IPS DF 4.7 (cell line): ENCODE results near the gene DPPA3.
"Not testable (repeated sequence)": the region's sequence is repeated elsewhere in the genome, so short reads cannot be mapped to it uniquely, and the experiment has no call there.

Experiments
- DNase-seq: peaks from one replicate; pipeline ENCODE4 v3.0.0-alpha.2; 2013; ENCODE audit warnings: low spot score; ENCODE audit errors: extremely low read depth

DPPA3 gene

DNA sequence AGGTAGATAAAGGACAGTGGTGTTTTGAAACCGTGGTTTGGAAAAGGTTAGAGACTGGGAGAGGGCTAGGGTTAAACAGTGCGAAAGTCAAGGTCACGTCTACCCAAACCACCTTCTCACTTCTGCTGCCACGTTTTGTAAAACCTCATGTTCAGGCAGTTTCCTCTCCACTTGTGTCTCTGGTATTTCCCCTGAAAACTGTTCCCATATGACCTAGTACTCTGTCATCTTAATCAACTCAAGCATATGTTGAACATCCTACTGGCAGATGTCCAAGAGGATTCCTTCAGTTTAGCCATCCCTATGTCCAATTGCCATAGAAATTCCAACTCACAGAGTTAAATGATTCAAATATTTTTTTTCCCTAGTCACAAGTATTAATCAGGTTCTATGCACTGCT, 18.5 kb downstream of the DPPA3 start:
- no peak for DNase-seq

DNA sequence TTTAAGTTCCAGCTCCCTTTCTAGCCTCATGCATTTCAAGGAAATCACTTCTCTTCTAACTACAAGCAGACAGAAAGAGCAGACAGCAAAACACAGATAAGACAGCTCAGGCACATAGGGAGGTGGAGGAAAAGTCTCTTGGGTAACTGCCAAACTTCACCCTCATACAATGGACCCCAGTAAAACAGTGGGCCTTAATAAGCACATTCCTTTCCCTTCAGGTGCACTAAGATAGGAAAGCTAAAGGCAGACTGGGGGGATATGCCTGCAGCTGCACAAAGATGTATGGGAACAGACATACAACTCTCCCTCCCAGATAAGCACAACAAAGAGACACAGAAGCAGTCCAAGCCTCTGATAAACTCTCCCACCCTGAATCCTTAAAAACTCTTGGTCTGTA, 19.8 kb downstream of the DPPA3 start:
- not testable (repeated sequence) for DNase-seq

DNA sequence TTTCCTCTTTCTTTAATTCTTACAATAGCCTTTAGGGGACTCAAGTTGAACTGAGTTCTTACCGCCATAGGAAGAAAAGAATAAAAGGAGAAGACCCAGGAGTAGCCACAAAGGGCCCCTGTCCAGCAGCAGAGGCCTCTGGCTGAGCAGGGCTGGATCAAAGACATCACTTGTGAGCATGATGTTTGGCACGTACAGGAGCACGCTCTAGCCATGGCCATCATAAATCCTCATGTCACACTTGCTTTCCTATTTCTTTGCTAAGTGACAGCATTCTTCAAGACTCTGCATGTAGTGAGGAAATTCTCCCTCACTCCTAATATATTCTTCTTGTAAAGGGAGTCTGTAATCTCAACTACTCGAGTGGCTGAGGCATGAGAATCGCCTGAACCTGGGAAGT, 20.3 kb downstream of the DPPA3 start:
- DNase-seq, result no peak

DNA sequence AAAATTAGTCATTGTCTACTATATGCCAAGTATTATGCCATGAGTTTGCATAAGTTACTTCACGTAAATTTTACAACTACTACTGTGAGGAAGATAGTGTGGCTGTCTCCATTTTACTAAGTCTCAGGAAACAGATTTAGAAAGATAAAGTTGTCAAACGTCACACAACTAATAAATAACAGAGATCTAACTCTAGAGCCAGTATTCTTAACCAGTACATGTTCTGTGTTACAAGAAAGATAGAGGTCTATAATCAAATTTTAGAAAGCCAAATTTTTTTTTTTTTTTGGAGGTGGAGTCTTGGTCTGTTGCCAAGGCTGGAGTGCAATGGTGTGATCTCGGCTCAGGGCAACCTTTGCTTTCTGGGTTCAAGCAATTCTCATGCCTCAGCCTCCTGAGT, 21.8 kb downstream of the DPPA3 start:
- DNase-seq, result no peak

DNA sequence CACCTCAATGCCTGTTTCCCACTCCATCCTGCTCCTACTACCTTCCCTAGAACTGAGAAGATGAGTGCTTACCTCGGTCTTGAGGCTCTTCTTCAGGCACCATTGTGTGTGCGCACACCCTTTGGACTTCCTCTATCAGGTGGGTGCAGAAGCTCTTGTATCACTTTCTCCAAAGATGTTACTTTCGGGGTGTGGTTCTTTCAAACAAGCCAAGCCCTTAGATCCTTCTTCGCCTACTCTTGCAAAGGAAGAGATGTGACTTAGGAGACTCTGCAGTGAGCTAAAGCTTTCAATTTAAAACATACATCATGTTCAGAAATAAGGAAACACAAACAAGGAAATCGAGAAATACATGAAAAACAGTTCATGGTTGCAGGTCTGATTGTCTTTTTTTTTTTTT, 36.0 kb downstream of the DPPA3 start, which contains the start of gene CLEC4C:
CLEC4C (minus strand) TSS at position 130 of the 400 bp plus-strand sequence; CDS start at position 103, 27 bp downstream.
- no peak for DNase-seq

DNA sequence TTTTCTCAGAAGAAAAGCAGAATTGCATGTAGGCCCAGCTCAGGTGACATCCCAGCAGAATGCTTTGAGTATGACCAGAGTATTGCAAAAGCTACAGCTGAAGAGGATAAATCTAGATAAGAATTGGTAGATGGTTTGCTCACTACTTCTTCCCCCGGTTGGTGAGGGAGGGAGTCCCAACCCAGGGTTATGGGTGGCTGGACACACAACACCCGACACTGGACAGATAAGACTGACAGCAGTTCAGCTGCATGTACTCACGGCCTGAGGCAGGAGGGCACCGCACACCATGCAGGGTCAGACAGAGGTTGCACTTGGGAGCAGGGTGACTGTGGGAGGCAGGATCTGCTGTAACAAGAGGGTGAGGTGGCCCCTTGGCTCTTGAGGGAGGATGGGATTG, 37.6 kb downstream of the DPPA3 start:
- DNase-seq, result no peak

DNA sequence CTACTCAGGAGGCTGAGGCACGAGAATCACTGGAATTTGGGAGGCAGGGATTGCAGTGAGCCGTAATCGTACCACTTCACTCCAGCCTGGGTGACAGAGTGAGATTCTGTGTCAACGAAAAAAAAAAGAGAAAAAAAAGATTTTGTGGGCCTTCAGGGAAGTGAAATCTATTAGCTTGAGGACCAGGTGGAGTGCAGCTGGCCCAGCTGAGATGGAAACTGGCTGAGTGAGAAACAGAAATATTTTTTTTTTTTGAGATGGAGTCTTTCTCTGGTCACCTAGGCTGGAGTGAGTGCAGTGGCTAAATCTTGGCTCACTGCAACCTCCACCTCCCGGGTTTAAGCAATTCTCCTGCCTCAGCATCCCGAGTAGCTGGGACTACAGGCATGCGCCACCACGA, 38.2 kb downstream of the DPPA3 start:
- DNase-seq, result no peak

DNA sequence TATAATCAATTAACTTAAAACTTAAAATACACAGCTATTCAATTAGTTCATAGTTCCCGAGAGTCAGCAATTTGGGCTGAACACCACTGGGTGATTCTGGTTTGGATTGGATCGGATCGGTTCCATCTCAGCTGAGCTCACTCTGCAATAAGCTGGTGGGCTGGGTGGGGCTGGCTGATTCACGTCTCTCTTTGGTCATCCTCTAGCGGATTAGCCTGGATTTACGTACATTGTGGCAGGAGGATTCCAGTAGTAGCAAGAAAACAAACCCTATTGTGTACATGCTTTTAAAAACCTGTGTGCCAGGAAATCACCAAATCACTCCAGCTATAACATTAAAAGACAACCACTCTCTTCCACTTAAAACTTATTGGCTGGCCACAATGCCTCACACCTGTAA, 39.1 kb downstream of the DPPA3 start:
- no peak for DNase-seq

DNA sequence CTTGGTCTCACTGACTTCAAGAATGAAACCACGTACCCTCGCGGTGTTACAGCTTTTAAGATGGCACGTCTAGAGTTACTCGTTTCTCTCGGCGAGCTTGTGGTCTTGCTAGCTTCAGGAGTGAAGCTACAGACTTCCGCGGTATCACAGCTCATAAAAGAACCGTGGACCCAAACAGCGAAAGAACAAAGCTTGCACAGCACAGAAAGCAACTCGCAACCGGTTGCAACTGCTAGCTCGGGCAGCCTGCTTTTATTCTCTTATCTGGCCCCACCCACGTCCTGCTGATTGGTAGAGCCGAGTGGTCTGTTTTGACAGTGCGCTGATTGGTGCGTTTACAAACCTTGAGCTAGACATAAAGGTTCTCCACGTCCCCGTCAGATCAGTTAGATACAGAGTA, 40.2 kb downstream of the DPPA3 start:
- no peak for DNase-seq

DNA sequence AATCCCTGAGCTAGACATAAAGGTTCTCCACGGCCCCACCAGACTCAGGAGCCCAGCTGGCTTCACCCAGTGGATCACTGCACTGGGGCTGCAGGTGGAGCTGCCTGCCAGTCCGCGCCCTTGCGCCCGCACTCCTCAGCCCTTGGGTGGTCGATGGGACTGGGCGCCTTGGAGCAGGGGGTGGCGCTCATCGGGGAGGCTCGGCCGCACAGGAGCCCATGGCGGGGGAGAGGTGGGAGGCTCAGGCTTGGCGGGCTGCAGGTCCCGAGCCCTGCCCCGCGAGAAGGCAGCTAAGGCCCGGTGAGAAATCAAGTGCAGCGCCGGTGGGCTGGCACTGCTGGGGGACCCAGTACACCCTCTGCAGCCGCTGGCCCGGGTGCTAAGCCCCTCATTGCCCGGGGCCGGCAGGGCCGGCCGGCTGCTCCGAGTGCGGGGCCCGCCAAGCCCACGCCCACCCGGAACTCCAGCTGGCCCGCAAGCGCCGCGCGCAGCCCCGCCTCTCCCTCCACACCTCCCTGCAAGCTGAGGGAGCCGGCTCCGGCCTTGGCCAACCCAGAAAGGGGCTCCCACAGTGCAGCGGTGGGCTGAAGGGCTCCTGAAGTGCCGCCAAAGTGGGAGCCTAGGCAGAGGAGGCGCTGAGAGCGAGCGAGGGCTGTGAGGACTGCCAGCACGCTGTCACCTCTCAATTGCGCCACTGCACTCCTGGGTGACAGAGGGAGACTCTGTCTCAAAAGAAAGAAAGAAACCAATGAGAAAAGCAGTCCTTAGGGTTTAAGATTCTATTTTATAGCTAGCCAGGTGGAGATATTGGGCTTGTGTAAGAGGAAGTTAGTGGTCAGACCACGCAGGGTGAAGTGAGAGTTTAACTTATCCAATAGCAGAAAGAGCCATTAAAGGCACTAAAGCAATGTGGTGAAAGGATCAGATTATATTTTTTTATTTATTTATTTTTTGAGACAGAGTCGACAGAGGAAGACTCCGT, 41.0 kb downstream of the DPPA3 start:
- not testable (repeated sequence) for DNase-seq

DNA sequence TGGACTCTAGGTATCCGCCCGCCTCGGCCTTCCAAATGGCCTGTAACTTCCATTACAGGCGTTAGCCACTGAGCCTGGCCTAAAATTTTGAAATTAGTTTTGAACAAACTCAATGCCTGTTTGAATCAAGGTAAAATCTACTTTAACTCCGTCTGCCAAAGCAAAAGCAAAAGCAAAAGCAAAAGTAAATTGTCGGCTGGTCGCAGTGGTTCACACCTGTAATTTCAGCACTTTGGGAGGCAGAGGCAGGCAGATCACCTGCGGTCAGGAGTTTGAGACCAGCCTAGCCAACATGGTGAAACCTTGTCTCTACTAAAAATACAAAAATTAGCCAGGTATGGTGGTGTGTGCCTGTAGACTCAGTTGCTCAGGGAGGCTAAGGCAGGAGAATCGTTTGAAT, 44.4 kb downstream of the DPPA3 start:
- DNase-seq, result not testable (repeated sequence)

DNA sequence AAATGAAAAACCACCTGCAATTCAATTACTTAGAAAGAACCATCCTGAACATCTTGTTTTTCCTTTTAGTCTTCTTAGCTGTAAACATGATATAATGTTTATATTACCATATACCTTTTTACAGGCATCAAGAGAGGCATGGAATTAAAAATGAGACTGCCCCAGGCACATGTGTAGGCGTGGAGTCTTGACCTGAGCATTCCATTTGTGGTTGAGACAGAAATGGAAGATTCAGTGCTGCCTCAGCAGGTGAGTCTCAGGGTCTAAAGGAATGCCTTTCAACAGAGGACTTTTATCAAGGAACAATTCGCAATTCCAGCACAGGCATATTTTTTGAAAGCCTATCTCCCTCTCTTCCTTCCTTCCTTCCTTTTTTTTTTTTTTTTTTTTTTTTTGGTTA, 45.8 kb downstream of the DPPA3 start:
- no peak for DNase-seq

DNA sequence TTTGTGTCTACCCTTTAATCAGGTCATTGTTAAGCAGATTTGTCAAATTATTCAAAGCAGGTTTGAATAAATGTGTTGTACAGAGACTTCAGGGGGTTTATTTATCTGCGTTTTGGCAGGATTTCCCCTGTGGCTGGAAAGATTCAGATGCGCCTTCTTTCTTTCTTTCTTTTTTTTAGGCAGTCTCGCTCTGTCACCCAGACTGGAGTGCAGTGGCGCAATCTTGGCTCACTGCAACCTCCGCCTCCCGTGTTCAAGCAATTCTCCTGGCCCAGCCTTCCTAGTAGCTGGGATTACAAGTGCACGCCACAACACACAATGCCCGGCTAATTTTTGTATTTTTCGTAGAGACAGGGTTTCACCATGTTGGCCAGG, 47.5 kb downstream of the DPPA3 start:
- DNase-seq, result no peak
